ENCODE results near the gene ANKRD12. TPM values are rescaled to one million over a fixed set of nuclear protein-coding genes. Genes with fewer than 3 reads are reported as not detected.

Gene ANKRD12
- total RNA-seq, 8 experiments from 2014 or later, result 18.5 to 48.5 (median 35.9) TPM

- Histone ChIP-seq H3K27ac (no peak overlapping the region), H3K4me3 (no peak overlapping the region), H3K4me1 (replicated peaks in 1 of 2) (no peaks in the 10 kb centered on the region)
- in situ Hi-C loops (cut with MboI; ENCODE audit: low pct_unique_long_range_greater_than_20kb in 2 of 9, low sequenced_read_pairs in 9 of 9, unreplicated experiment in 9 of 9), result no loop called here
- no peak for ATAC-seq (replicated peaks in 6 of 8)
- 70 to 100% (median 92%) methylated on average over 2 to 4 of the region's 4 CpGs for WGBS, 10 experiments
Measured at GRCh38 chr18:9209279-9209678, 72.7 kb downstream of the ANKRD12 start.

GRCh38 chr18:9210966-9211365 lies 74.4 kb downstream of the ANKRD12 start:
- WGBS, 10 experiments, result 80 to 100% (median 83%) methylated on average over 1 to 2 of the region's 2 CpGs; no CpG with 5 or more reads in 3 of the 10 experiments
- H3K4me1 ChIP-seq (replicated peaks in 1 of 2), result no peaks in the 10 kb centered on the region
- H3K27ac ChIP-seq, result no peak overlapping the region
- H3K4me3 ChIP-seq, result no peak overlapping the region
- no peak for ATAC-seq (replicated peaks in 6 of 8)
- in situ Hi-C loops (cut with MboI; ENCODE audit: low pct_unique_long_range_greater_than_20kb in 2 of 9, low sequenced_read_pairs in 9 of 9, unreplicated experiment in 9 of 9), result no loop called here

- peak in 2 of 8 experiments; percentile 26 to 29 for ATAC-seq (replicated peaks in 6 of 8)
- no peak overlapping the region for H3K4me3 ChIP-seq
- 90 to 100% (median 100%) methylated on average over 1 of the region's 1 CpG; no CpG with 5 or more reads in 4 of the 10 experiments for WGBS, 10 experiments
- no peak overlapping the region for H3K27ac ChIP-seq
- in situ Hi-C loops (cut with MboI; ENCODE audit: low pct_unique_long_range_greater_than_20kb in 2 of 9, low sequenced_read_pairs in 9 of 9, unreplicated experiment in 9 of 9), result no loop called here
- H3K4me1 ChIP-seq (replicated peaks in 1 of 2), result no peaks in the 10 kb centered on the region
Measured at GRCh38 chr18:9211955-9212354, 75.4 kb downstream of the ANKRD12 start.

GRCh38 chr18:9215221-9215933 lies 78.8 kb downstream of the ANKRD12 start:
- in situ Hi-C loops (cut with MboI; ENCODE audit: low pct_unique_long_range_greater_than_20kb in 2 of 9, low sequenced_read_pairs in 9 of 9, unreplicated experiment in 9 of 9), result no loop called here
- WGBS, 10 experiments, result 50 to 100% (median 91%) methylated on average over 1 to 6 of the region's 6 CpGs

GRCh38 chr18:9216459-9216858 lies 79.9 kb downstream of the ANKRD12 start:
- Histone ChIP-seq H3K27ac (no peak overlapping the region), H3K4me3 (no peak overlapping the region), H3K4me1 (replicated peaks in 1 of 2) (no peaks in the 10 kb centered on the region)
- in situ Hi-C loops (cut with MboI; ENCODE audit: low pct_unique_long_range_greater_than_20kb in 2 of 9, low sequenced_read_pairs in 9 of 9, unreplicated experiment in 9 of 9), result no loop called here
- 58 to 100% (median 96%) methylated on average over 1 to 3 of the region's 3 CpGs; no CpG with 5 or more reads in 1 of the 10 experiments for WGBS, 10 experiments
- ATAC-seq (replicated peaks in 6 of 8), result no peak

More at GRCh38 chr18:9215221-9215933, 78.8 kb downstream of the ANKRD12 start:
- Histone ChIP-seq H3K27ac (no peak overlapping the region), H3K4me3 (no peak overlapping the region), H3K4me1 (replicated peaks in 1 of 2) (no peaks in the 10 kb centered on the region)
- ATAC-seq (replicated peaks in 6 of 8), result no peak

GRCh38 chr18:9217743-9218451 lies 81.3 kb downstream of the ANKRD12 start:
- Histone ChIP-seq H3K4me3 (no peak overlapping the region), H3K4me1 (replicated peaks in 1 of 2) (no peaks in the 10 kb centered on the region), H3K27ac (no peak overlapping the region)
- ATAC-seq (replicated peaks in 6 of 8), result peak in 3 of 8 experiments; percentile 97 to 99 (median 98)
- 0 to 100% (median 76%) methylated on average over 1 to 3 of the region's 3 CpGs for WGBS, 10 experiments
- in situ Hi-C loops (cut with MboI; ENCODE audit: low pct_unique_long_range_greater_than_20kb in 2 of 9, low sequenced_read_pairs in 9 of 9, unreplicated experiment in 9 of 9), result no loop called here

GRCh38 chr18:9221040-9221439 lies 84.5 kb downstream of the ANKRD12 start:
- no peaks in the 10 kb centered on the region for H3K4me1 ChIP-seq (replicated peaks in 1 of 2)
- no peak overlapping the region for H3K4me3 ChIP-seq
- in situ Hi-C loops (cut with MboI; ENCODE audit: low pct_unique_long_range_greater_than_20kb in 2 of 9, low sequenced_read_pairs in 9 of 9, unreplicated experiment in 9 of 9), result no loop called here
- H3K27ac ChIP-seq, result no peak overlapping the region
- no peak for ATAC-seq (replicated peaks in 6 of 8)
- WGBS, 10 experiments, result 70 to 100% (median 94%) methylated on average over 1 to 3 of the region's 3 CpGs; no CpG with 5 or more reads in 1 of the 10 experiments

- WGBS, 10 experiments, result 80 to 100% (median 96%) methylated on average over 1 to 5 of the region's 5 CpGs
- H3K4me1 ChIP-seq (replicated peaks in 1 of 2), result no peaks in the 10 kb centered on the region
- no peak overlapping the region for H3K4me3 ChIP-seq
- in situ Hi-C loops (cut with MboI; ENCODE audit: low pct_unique_long_range_greater_than_20kb in 2 of 9, low sequenced_read_pairs in 9 of 9, unreplicated experiment in 9 of 9), result no loop called here
- ATAC-seq (replicated peaks in 6 of 8), result no peak
- no peak overlapping the region for H3K27ac ChIP-seq
Measured at GRCh38 chr18:9221661-9222060, 85.1 kb downstream of the ANKRD12 start.

GRCh38 chr18:9223356-9223755 lies 86.8 kb downstream of the ANKRD12 start:
- Histone ChIP-seq H3K27ac (no peak overlapping the region), H3K4me3 (no peak overlapping the region), H3K4me1 (replicated peaks in 1 of 2) (no peaks in the 10 kb centered on the region)
- ATAC-seq (replicated peaks in 6 of 8), result no peak
- in situ Hi-C loops (cut with MboI; ENCODE audit: low pct_unique_long_range_greater_than_20kb in 2 of 9, low sequenced_read_pairs in 9 of 9, unreplicated experiment in 9 of 9), result no loop called here
- WGBS, 10 experiments, result 91 to 100% (median 96%) methylated on average over 3 to 5 of the region's 5 CpGs; no CpG with 5 or more reads in 1 of the 10 experiments

GRCh38 chr18:9226463-9226862 lies 89.9 kb downstream of the ANKRD12 start:
- Histone ChIP-seq H3K4me1 (replicated peaks in 1 of 2) (no peaks in the 10 kb centered on the region), H3K4me3 (no peak overlapping the region), H3K27ac (no peak overlapping the region)
- in situ Hi-C loops (cut with MboI; ENCODE audit: low pct_unique_long_range_greater_than_20kb in 2 of 9, low sequenced_read_pairs in 9 of 9, unreplicated experiment in 9 of 9), result no loop called here
- ATAC-seq (replicated peaks in 6 of 8), result no peak

GRCh38 chr18:9231852-9232486 lies 95.4 kb downstream of the ANKRD12 start:
- ATAC-seq (replicated peaks in 6 of 8), result no peak
- Histone ChIP-seq H3K4me3 (no peak overlapping the region), H3K27ac (no peak overlapping the region), H3K4me1 (replicated peaks in 1 of 2) (no peaks in the 10 kb centered on the region)
- WGBS, 10 experiments, result 86 to 100% (median 100%) methylated on average over 1 to 2 of the region's 2 CpGs; no CpG with 5 or more reads in 1 of the 10 experiments
- in situ Hi-C loops (cut with MboI; ENCODE audit: low pct_unique_long_range_greater_than_20kb in 2 of 9, low sequenced_read_pairs in 9 of 9, unreplicated experiment in 9 of 9), result no loop called here

- in situ Hi-C loops (cut with MboI; ENCODE audit: low pct_unique_long_range_greater_than_20kb in 2 of 9, low sequenced_read_pairs in 9 of 9, unreplicated experiment in 9 of 9), result no loop called here
- ATAC-seq (replicated peaks in 6 of 8), result no peak
- no peaks in the 10 kb centered on the region for H3K4me1 ChIP-seq (replicated peaks in 1 of 2)
- no peak overlapping the region for H3K4me3 ChIP-seq
- WGBS, 10 experiments, result 80 to 100% (median 100%) methylated on average over 1 to 4 of the region's 4 CpGs; no CpG with 5 or more reads in 3 of the 10 experiments
- H3K27ac ChIP-seq, result no peak overlapping the region
Measured at GRCh38 chr18:9232977-9233376, 96.4 kb downstream of the ANKRD12 start.

GRCh38 chr18:9233771-9234440 lies 97.3 kb downstream of the ANKRD12 start:
- ATAC-seq (replicated peaks in 6 of 8), result no peak
- no peak overlapping the region for H3K4me3 ChIP-seq
- H3K4me1 ChIP-seq (replicated peaks in 1 of 2), result no peaks in the 10 kb centered on the region
- in situ Hi-C loops (cut with MboI; ENCODE audit: low pct_unique_long_range_greater_than_20kb in 2 of 9, low sequenced_read_pairs in 9 of 9, unreplicated experiment in 9 of 9), result no loop called here
- WGBS, 10 experiments, result 92 to 100% (median 100%) methylated on average over 1 to 5 of the region's 10 CpGs; no CpG with 5 or more reads in 2 of the 10 experiments
- no peak overlapping the region for H3K27ac ChIP-seq

All from motor neuron (in vitro differentiated cells).